Vagina (tissue), 2 donors: ENCODE data around the gene SPTLC3.

ENCODE experiments used
- CTCF ChIP-seq, 3 experiments: fragments of 450-650 bp in 2 of 3; fragments of 200-600 bp in 1 of 3; sonication (generic) in 1 of 3; IDR thresholded peaks; one replicate each; pipeline ENCODE4 v1.5.1; 2017 to 2019; ENCODE audit warnings: antibody characterized with exemption in 3 of 3, mild to moderate bottlenecking in 2 of 3, moderate library complexity in 2 of 3
- POLR2AphosphoS5 ChIP-seq, 2 donors: sonication (generic); formaldehyde crosslinking; IDR thresholded peaks; one replicate each; pipeline ENCODE4 v1.9.0; 2017; ENCODE audit warnings: antibody characterized with exemption in 2 of 2, mild to moderate bottlenecking in 2 of 2, low read depth in 1 of 2; ENCODE audit not compliant: insufficient read depth in 1 of 2

- TF ChIP-seq POLR2AphosphoS5 (IDR thresholded peaks at IDR 0.05; ENCODE audit: insufficient read depth in 1 of 2, low read depth in 1 of 2), result no peak
- no peak for TF ChIP-seq CTCF (IDR thresholded peaks at IDR 0.05)
Measured at GRCh38 chr20:13035399-13036152, 26.8 kb downstream of the SPTLC3 start.
